Measurements from ENCODE around the gene LCN10.
"Not testable (repeated sequence)": the region's sequence is repeated elsewhere in the genome, so short reads cannot be mapped to it uniquely, and the experiment has no call there.

LCN10 gene

DNA sequence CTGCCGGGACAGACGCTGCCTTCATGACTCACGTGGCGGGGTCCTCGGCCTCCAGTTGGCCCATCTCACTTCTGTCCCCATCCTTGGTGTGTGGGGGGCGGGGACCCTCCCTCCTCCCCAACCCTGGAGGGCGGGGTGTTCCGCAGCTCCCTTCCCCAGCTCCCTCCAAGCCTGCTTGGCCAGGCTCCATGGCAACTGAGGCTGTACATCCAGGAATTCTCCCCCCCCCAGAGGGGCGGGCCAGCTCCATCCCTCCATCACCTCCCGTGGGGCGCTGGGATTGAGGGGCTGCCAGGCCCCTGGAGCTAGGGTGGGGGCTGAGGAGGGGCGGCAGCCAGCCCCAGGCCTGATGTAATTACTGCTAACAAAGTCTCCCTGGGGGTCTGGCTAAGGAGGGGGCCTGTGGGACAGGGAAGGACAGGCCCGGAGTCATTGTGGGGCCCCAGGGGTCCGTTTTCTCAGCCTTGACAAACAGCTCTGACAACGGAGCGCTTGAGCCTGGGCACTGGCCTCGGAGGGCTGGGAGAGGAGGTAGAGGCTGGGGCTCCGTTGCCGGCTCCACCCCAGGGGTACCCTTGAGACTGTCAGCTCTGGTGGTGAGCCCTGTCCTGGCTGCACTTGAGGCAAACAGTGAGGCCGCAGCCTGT, 22.4 kb downstream of the LCN10 start:
- DNase-seq (ENCODE audit: low read depth), result no peak

DNA sequence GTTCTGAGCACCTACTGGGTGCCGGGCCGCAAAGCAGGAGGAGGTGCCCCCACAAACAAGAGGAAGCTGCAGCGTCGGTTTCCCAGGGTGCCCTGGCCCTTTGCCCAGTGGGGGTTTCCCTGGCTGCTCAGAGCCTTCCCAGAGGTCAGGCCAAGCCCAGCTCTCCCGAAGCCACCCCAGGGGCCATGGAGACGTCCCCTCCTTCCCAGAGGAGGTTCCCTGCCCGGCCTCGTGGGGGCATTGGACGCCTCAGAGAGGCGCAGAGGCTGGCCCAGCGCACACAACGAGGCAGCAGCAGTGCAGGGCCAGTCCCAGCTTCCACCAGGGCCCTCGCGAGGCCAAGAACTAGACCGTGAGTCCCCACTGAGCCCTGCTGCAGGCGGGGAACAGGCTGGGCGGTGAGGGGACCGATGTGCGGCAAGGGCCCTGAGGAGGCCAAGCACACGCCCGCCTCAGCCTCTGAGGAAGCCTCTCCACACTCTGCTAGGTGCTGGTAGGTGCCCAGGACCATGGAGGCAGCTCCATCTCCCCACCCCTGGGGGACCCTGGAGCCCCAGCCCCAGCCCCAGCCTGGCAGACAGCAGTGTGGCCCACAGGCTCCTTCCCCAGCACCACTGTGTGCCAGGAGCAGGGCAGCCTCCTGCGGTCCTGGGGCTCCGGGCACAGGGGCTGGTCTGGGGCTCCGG, 23.4 kb downstream of the LCN10 start:
- DNase-seq (ENCODE audit: low read depth), result no peak

DNA sequence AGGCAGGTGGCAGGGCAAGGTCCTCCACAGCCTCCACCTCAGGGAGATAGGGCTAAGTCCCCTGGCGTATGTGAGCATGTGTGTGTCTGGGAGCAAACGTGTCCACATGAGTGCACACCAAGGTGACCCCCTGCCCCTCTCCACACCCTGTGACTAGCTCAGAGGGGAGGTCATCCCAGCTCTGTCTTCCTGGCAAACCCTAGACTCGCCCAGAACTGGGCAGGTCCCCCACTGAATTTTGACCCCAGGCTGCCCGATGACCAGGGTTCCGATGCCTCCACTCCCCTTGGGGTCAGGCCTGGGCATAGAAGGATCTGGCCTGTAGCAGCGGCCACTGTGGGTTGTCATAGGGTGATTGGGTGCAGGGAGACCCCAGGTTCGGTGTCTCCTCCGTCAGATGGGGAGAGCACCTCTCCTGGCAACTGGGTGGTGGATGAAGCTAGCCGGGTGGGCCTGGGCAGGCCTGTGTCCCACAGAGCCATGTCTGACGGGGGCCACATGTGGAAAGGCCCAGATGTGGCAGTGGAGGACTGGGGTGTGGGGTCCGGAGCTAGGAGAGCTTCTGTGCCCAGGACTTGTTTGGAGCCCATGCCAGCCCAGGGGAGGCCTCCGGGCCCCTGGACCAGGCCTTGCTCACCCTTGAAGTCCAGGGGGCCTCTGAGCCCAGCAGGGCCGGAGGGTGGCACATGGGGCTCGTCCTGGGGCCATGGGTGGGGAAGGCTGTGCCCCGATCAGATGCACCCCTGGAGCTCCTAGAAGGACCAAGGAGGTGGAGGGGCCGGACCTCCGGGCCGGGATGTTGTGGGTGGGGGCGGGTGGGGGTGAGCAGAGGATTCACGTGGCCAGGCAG, 24.2 kb downstream of the LCN10 start:
- no peak for DNase-seq (ENCODE audit: low read depth)

GRCh38 chr9:136717399-136717798, 25.3 kb downstream of the LCN10 start:
- DNase-seq (ENCODE audit: low read depth), result no peak

GRCh38 chr9:136714893-136715274, 27.9 kb downstream of the LCN10 start:
- DNase-seq (ENCODE audit: low read depth), result no peak

GRCh38 chr9:136714096-136714892, 28.4 kb downstream of the LCN10 start:
- DNase-seq (ENCODE audit: low read depth), result no peak

- no peak for DNase-seq (ENCODE audit: low read depth)
Measured at GRCh38 chr9:136713550-136713949, 29.2 kb downstream of the LCN10 start.

DNA sequence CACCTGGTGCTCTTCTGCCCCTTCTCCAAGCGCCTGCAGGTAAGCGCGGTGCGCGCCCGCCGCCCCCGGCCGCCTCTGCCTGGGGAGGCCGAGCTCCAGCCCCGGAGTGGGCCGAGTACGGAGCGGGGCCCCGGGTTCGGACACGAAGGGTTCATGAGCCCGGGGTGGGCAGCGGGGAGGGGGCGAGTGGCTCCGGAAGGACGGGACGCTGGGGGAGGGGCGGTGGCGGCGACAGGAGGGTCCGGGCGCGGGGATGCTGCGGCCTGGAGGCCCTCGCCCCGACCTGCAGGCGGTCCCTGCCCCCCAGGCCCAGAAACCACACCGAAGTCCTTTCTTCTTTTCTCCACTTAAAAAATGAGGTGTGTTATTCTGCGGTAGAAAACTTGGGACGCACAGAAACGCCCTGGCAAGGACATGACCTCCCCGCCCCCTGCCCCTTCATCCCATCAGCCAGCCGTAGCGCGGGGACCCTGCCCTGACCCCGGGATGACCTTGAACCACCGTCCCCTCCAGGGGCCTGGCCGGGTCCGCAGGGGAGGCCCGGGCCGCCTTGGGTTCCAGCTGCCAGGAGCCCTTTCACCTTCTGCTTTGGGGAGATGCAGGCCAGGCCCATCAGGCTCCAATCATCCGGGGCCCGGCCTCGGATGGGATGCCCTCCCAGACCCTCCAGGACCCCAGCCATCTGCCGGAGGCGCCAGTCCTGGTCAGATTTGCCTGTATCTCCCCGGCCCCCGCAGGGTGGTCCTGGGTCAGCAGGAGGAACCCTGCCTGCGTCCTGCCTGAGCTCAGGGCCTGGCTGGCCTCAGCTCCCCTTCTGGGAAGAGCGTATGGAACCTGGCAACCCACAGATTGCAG, 29.8 kb downstream of the LCN10 start:
- no peak for DNase-seq (ENCODE audit: low read depth)

DNA sequence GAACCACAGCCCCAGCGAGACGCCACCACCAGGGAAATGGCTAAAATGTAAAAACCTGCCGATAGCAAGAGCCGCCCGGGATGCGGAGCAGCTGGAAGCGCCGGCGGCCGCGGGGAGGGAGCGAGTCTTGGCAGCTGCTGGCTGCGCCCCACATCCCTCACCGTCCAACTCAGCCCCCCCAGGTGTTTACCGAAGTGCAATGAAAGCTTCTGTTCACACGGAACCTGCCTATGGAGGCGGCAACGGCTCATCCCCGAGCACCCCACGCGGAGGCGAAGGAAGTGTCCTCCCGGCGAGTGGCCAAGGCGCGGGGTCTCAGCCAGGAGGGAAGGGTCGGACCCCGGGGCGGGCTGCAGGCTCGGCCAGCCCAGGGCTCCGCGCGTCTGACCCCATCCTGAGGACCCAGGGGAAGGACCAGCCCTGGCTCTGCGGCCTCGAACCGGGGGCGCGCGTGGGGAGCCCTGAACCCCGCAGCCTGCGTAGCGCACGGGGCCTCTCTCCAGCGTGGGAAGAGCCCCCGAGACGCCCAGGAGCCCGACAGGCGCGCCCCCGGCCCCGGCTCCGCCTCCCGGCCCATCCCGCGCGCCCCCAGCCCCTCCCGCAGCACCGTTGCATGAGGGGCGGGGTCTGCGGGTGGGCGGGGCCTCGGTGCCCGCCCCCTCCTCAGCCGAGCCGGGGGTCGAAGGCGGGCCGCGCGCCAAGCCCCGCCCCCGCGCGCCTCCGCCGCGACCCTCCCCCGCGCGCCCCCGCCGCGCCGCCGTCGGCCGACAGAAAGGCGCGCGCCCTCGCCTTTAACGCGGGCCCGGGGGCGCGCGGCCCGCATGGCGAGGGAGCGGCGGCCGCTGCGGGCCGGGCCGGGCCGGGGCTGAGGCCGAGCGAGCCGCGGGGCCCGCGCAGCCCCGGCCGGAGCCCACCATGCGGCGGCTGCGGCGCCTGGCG, 30.7 kb downstream of the LCN10 start, which contains the start of gene DIPK1B:
Gene DIPK1B (plus strand): TSS at position 822 of the 939 bp plus-strand sequence. CDS start 94 bp downstream, at position 916.
- DNase-seq (ENCODE audit: low read depth), result no peak

GRCh38 chr9:136711219-136711648, 31.5 kb downstream of the LCN10 start:
- DNase-seq (ENCODE audit: low read depth), result peak; percentile 76

DNA sequence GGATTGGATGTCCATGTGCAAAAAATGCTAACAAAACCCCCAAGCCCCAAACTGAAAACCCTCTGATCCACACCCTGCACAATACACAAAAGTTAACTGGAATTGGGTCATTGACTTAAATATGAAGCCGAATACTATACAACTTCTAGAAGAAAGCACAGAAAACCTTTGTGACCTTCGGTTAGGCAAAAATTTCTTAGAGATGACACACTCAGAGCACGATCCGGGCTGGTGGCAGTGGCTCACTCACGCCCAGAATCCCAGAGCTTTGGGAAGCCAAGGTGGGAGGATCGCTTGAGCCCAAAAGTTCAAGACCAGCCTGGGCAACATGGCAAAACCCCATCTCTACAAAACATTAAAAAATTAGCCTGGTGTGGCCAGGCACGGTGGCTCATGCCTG, 32.2 kb downstream of the LCN10 start:
- DNase-seq (ENCODE audit: low read depth), result no peak

- DNase-seq (ENCODE audit: low read depth), result no peak
Measured at GRCh38 chr9:136709454-136710109, 33.2 kb downstream of the LCN10 start.

DNA sequence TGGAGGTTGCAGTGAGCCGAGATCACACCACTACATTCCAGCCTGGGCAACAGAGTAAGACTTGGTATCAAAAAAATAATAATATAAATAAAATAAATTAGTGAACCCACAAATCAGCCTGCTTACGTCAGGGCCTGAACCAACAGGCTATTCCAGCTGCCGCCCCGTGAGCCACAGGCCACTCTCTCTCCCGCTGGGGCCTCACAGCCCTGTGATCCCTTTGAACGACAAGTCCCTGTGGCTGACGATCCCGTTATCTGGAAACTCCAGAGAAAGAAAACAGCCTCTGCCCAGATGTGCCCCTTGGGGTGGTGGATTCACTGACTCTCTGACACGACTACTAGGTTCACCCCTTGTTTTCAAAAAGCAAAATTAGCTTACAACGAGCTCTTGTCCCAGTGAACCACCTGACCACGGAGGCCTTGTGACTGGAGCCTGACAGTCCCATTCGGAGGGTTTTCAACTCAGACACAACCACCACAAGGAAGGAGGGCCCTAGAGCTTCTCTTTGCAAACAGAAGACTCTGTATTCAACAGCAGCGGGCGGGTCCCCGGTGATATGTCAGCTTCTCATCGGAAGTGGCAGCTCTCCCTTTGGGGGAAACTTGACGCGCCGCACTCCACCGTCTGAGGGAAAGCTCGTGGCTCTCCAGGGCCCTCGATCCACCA, 34.8 kb downstream of the LCN10 start:
- DNase-seq (ENCODE audit: low read depth), result no peak

DNA sequence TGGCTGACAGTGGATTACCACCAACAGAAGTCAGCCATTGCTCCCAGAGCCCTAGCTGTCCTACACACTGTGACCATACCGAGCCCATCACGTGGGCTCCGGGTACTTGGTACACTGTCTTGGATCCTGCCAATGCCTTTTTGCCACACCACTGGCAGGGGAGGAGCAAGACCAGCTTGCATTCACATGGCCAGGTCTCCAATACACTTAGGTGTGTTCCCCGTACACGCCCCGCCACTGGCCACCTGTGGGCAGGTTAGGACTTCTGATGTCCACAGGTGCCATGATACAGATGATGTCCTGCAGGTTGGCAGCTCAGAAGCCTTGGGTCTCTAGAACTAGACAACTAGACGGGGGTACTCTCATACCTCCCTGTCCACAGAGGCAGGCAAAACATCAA, 35.7 kb downstream of the LCN10 start:
- no peak for DNase-seq (ENCODE audit: low read depth)

DNA sequence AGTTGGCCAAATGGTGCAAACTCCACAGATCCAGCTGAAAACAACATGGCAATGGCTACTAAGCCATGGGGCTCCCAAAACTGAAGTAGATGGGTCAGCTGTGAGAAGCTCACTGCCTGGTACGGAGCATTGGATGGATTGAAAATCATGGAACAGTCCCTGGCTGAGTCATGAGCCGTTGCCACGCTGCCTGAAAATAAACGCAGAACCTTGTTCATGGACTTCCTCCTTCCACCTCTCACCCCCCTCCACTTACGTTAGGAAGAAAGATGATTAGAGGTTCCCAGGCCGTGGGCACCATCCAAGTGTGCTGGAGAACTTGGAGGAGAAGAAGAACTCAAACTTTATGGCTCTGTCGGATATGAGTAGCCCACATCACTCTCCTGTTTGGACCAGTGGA, 37.2 kb downstream of the LCN10 start:
- peak; percentile 83 for DNase-seq (ENCODE audit: low read depth)

- not testable (repeated sequence) for DNase-seq (ENCODE audit: low read depth)
Measured at GRCh38 chr9:136704741-136705140, 38.0 kb downstream of the LCN10 start.

GRCh38 chr9:136703276-136703860, 39.4 kb downstream of the LCN10 start:
- no peak for DNase-seq (ENCODE audit: low read depth)

- no peak for DNase-seq (ENCODE audit: low read depth)
Measured at GRCh38 chr9:136701668-136702053, 41.1 kb downstream of the LCN10 start.
